Activated CD8-positive, alpha-beta memory T cell treated with anti-CD3 and anti-CD28 coated beads, Interleukin-2, amount 50 U/mL, for 1 hour (primary cell): ENCODE measurements around the gene TNNC1.

Source experiments
- DNase-seq: peaks from one replicate; pipeline ENCODE4 v3.0.0-alpha.2; 2020; ENCODE audit errors: extremely low read depth

The TNNC1 gene

DNA sequence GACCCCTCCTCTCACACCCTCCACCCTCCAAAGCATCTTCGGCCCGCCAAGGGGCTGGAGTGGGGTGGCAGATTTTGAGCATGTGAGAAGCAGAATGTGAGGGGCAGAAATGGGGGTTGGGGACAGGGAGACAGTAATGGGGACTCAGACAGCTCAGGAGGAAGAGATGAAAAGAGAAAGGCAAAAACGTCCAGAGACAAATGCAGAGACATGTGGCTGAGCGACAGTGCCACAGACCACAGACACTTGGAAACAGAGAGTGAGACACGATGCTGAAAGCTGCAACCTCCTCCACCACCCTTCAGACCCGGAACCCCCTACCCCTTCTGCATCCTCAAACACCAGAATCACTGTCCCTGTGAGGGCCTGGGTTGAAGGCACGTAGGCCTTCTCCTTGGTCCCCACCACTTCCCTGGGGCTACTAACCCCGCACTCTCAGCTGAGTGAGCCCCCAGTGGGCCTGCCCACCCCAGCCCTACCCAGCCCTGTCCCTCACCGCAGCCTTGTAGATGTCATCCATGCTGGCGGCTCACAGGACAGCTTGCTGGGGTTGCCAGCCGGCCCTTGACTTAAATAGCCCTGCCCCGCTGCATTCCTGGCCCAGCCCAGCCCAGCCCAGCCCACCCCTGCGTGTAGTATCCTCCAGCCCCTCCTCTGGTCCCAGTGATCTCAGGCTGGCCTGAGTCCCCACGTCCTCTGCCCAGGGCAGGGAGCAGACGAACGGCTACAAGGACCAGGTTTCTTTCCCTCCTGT, at the start of gene TNNC1:
TSS of gene TNNC1 (minus strand) at position 546 of the 754 bp plus-strand sequence. CDS start at position 520, 26 bp downstream.
- DNase-seq, result no peak

DNA sequence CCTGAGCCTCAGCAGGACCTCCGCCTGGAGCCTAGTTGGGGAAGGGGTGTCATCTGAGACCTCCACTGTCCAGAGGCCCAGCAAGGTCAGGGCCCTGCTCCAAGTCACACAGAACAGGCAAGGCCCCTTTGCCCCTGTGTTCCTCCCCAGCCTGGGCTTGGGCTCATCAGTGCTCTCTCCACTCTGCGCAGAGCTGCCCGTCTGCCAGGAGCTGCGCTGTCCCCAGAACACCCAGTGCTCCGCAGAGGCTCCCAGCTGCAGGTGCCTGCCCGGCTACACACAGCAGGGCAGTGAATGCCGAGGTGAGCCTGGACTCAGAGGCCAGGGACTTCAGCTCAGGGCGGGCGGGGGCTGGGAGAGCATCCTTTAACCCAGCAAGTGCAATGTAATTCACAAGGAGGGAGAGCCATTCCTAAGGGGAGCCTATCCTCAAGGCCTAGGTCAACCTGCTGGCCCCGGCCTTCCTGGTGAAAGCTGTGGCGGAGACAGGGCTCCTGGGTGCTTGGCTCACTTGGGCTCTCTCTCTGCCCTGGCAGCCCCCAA, 49.0 kb upstream of the TNNC1 start:
- no peak for DNase-seq

DNA sequence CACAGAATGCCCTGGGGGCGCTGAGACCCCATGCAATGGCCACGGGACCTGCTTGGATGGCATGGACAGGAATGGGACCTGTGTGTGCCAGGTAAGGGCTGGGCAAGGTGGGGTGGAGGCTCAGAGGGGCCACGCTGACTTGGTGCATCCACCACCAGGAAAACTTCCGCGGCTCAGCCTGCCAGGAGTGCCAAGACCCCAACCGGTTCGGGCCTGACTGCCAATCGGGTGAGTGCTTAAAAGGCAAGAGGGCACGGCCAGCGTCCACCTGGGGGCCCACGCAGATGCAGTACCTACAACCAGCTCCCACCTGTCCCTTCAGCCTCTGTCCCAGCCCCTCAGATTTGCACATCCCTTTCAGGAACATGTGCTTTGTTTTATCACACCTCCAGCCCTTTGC, 48.2 kb upstream of the TNNC1 start:
- DNase-seq, result no peak

DNA sequence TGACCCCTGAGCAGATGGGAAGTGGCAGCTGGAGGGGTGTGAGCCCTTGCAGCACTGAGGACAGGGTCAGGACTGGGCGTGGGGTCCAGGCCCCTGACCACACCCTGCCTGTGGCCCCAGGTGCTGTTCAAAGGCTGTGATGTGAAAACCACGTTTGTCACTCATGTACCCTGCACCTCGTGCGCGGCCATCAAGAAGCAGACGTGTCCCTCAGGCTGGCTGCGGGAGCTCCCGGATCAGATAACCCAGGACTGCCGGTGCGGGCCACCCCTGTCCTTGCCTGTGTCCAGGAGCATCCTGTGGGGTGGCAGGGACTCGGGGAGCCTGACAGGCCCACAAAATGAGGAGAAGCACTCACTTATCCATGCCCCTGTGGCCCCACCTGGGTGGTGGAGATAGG, 47.2 kb upstream of the TNNC1 start:
- no peak for DNase-seq

DNA sequence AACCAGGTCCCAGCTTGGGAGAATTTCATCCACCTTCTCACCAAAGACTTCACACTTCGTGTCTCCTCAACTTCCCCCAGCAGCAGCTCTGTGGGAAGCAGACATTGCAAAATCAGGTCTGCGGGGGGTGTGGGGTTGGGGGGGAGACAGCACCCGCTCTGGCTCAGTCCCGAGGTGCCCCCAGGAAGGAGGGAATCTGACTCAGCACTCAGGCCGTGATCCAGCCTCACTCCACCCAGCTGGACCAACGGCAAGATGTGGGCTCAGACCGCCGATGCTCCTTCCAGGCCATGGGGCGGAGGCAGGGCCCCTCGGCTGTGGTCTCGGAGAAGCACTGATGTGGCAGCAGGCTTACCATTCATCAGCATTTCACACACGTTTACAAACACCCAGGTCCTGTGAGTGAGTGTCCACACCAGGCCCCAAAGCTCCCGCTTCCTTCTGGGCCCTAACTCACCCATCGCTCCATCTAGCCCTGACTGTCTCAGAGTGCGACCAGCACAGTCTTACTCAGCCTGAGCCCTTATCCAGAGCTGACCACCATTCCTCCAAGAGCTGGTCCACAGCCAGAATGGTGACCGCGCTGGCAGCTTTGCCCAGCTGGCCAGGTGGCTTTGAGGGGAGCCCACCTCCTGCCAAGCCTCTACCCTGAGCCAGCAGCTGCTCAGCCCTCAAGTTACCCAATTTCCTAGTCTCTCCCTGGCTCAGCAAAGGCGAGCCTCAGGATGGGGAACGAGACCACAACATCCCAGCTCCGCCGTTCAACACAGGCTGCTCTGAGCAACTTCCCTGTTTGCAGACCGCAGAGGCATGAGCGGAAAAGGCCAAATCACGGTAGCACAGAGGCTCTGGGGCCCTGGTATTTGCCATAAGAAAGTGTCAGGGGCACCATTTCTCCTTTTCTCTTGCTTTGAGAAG, 44.6 kb upstream of the TNNC1 start:
- no peak for DNase-seq

DNA sequence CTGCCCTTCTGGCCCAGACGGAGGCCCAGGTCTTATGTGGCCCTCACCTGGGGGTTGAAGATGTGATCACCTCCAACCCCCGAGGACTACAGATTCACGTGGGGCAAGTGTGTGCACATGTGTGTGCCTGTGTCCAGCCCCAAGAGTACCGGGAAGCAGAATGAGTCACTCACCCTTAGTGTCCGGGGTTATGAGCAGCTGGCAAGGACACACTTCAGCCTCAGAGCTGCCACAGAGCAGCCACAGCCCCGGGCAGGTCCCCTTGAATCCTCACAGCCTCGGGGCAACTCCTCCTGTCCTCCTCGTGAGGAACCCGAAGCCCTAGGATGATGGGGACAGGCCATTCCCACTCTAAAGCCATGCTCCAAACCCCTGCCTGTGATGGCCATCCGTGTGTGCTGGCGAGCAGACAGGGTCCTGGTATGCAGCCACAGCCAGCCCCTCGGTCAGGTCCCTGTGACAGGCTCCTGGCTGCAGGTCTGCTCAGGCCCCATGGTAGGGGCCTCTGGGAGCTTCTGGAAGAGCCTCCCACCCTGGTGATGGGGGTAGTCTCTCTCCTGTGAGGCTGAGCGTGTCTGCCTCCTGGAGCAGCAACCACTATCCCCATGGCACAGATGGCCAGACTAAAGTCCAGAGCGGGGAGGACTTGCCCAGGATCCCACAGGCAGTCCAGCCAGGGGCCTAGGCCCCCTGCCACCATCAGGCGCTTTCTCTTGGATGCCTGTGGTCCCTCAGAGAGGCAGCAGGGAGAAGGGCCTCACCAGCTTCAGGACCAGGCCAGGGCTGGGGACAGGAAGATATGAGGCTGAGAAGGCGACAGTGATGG, 42.1 kb upstream of the TNNC1 start:
- DNase-seq, result no peak

DNA sequence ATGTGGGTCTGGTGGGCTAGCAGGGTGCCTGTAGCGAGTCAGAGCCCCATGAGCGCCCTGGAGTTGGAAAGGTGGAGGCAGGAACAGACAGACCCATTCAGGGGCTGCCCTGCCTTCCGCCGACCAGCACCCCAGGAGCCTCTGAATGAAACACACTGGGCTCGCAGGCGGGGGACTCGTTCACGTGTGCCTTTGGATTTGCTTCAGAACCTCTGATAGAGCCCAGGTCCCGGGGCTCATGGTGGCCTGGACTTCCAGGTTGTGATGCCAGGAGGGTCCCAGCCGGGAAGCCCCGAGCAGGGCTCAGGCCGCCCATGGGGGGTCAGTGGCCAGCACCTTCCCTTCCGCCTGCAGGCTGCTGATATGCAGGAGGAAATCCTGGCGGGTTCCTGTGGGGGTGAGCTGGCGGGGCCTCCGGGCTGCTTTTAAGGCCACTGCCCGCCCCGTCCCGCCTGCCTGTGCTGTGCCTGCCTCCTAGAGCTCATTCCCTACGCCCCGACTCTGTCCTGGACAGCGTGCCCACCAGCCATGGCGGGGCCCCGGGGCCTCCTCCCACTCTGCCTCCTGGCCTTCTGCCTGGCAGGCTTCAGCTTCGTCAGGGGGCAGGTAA, 41.1 kb upstream of the TNNC1 start, which contains the start of gene STAB1:
TSS of gene STAB1 (plus strand) at position 453 of the 610 bp plus-strand sequence. CDS start at position 529, 76 bp downstream.
- no peak for DNase-seq

DNA sequence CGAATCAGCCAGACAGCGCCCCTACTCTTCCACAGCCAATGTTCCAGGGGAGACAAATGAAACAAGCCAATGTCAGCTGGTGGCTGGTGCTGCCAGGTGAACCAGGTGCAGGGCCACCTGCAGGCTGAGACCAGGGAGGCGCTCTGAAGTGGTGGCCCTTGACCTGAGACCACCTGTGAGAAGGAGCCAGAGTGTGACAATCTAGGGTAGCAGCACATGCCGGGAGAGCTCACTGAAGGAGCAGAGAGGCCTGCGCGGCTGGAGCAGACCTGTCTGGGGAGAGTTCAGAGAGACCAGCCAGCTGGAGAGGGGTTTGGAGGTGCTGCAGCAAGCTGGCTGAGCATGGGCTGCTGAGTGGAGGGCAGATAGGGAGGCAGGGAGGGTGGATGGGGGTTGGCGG, 40.6 kb upstream of the TNNC1 start:
- DNase-seq, result no peak

DNA sequence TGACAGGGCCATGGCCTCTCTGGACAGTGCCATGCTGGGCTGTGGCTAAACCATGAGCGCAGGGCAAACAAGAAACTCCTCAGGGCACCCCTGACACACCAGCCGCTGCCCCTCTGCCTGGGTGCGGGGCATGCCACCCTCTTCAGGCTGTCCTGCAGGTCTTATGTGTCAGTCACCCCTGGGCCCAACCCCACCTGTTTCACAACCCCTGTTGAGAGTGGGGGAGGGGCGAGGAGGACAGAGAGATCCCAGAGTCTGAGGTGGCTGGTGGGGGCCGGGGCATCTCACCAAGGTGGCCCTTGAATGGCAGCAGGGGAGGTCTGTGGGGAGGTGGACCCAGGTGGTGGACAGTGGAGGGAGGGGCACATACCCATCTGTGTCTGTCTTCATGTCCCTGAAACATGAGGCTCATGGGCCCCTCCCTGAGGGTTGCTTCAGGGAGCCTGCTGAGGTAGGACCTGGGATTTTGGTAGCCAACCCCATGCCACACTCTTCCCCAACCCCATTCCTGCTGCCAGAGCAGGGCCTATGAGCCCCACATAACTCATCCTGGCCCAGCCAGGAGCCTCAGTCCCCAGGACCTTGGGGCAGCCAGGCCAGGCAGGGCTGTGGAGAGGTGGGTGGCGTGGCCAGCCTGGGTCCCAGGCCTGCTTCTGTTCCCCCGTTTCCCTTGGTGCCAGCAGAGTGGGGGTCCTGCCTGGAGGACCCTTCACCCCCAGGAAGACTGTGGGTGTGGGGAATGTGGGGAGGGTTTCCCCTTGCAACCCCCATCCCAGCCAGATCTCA, 39.6 kb upstream of the TNNC1 start:
- DNase-seq, result no peak

DNA sequence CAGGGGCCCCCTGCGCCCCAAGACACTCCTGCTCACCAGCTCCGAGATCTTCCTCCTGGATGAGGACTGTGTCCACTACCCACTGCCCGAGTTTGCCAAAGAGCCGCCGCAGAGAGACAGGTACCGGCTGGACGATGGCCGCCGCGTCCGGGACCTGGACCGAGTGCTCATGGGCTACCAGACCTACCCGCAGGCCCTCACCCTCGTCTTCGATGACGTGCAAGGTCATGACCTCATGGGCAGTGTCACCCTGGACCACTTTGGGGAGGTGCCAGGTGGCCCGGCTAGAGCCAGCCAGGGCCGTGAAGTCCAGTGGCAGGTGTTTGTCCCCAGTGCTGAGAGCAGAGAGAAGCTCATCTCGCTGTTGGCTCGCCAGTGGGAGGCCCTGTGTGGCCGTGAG, 38.2 kb upstream of the TNNC1 start:
- DNase-seq, result no peak

DNA sequence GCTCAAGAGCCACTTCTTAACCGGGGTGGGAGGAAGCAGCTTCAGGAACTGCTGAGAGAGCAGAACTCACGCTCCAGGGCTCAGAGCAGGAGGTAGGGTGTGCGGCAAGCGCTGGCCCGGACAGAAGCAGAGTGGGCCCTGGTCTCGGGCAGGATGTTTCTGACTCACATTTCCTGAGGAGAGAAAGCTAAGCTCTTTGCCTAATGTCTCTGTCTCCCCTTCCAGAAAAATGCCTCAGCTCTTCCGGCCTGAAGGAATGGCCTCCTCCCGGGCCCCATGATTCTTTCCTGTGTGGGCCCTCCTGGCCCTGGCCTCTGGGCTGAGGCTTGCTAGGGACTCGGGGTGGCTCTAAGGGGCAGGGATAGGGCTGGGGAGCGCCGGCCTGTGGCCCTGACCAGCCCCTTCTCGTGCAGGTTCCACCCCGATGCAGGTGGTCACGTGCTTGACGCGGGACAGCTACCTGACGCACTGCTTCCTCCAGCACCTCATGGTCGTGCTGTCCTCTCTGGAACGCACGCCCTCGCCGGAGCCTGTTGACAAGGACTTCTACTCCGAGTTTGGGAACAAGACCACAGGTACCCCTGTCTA, 37.2 kb upstream of the TNNC1 start:
- DNase-seq, result no peak

DNA sequence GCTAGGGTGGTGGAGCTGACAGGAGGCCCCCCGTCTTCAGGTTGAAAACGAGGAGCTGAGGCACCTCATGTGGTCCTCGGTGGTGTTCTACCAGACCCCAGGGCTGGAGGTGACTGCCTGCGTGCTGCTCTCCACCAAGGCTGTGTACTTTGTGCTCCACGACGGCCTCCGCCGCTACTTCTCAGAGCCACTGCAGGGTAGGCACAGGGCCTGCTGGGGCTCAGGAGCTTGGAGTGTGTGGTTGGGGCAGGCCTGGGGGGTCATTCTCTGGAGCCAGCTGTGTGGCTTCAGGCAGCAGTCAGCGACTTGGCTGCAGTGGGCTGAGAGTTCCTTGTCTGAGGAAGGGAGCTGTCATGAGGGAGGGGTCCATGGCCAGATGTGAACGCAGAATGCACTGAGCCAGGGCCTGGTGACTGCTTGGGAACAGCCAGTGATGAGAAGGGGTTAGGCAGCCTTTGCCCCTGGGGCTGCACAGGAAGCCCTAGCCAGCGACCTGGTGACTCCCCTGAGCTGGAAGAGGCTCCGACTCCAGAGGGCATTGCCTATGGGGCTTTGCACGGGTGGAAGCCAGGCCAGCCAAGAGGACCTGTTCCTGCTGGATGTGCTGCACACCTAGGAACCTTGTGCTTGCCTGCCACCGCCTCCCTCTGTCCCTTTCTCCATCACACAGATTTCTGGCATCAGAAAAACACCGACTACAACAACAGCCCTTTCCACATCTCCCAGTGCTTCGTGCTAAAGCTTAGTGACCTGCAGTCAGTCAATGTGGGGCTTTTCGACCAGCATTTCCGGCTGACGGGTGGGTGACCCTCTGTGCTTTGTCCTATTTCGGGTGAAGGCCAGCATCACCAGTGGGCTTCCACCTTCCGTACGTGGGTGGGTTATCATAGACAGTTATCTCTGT, 36.4 kb upstream of the TNNC1 start:
- DNase-seq, result no peak

DNA sequence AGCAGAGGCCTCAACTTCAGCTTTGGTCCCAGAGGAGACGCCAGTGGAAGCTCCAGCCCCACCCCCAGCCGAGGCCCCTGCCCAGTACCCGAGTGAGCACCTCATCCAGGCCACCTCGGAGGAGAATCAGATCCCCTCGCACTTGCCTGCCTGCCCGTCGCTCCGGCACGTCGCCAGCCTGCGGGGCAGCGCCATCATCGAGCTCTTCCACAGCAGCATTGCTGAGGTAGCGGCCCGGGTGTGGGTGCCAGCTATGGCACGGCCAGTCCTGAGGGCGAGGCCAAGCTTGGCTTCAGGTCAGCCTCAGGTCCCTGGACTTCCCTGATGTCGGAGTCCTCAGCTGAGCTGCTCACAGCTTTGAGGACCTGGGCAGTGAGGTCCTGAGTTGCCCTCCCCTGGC, 35.6 kb upstream of the TNNC1 start:
- no peak for DNase-seq

DNA sequence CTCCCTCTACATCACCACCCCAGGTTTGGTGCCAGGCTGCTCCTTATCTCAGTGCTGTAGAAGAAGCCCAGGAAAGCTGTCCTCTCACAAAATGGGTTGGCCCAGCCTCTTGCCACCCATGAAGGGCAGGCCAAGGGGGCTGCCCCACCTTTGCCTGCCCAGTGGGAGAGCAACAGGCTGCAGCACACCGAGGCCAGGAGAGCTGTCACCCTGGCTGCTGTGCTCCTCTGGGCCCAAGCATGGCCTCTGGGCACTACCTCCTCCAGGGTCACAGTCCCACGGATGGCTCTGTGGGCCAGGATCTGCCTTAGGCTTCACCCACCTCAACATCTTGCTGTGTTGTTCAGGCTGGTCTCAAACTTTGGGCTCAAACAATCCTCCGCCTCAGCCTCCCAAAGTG, 34.9 kb upstream of the TNNC1 start:
- DNase-seq, result no peak

DNA sequence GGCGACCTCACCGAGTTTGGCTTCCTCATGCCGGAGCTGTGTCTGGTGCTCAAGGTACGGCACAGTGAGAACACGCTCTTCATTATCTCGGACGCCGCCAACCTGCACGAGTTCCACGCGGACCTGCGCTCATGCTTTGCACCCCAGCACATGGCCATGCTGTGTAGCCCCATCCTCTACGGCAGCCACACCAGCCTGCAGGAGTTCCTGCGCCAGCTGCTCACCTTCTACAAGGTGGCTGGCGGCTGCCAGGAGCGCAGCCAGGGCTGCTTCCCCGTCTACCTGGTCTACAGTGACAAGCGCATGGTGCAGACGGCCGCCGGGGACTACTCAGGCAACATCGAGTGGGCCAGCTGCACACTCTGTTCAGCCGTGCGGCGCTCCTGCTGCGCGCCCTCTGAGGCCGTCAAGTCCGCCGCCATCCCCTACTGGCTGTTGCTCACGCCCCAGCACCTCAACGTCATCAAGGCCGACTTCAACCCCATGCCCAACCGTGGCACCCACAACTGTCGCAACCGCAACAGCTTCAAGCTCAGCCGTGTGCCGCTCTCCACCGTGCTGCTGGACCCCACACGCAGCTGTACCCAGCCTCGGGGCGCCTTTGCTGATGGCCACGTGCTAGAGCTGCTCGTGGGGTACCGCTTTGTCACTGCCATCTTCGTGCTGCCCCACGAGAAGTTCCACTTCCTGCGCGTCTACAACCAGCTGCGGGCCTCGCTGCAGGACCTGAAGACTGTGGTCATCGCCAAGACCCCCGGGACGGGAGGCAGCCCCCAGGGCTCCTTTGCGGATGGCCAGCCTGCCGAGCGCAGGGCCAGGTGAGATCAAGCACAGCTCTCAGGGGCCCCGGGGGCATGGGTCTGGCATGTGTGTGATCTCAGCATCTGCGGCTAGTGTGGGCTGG, 34.2 kb upstream of the TNNC1 start:
- no peak for DNase-seq

DNA sequence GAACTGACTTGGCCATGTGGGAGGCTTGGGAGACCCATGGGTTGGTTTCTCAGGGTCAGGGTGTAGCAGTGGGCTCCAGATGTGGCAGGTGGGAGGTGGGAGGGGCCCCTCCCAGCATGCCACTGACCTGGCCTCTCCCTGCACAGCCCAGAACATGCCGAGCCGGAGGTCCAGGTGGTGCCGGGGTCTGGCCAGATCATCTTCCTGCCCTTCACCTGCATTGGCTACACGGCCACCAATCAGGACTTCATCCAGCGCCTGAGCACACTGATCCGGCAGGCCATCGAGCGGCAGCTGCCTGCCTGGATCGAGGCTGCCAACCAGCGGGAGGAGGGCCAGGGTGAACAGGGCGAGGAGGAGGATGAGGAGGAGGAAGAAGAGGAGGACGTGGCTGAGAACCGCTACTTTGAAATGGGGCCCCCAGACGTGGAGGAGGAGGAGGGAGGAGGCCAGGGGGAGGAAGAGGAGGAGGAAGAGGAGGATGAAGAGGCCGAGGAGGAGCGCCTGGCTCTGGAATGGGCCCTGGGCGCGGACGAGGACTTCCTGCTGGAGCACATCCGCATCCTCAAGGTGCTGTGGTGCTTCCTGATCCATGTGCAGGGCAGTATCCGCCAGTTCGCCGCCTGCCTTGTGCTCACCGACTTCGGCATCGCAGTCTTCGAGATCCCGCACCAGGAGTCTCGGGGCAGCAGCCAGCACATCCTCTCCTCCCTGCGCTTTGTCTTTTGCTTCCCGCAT, 33.4 kb upstream of the TNNC1 start:
- no peak for DNase-seq
